Embryonic facial prominence (tissue), 1 donor: ENCODE data around the gene CFAP46.
"Not testable (repeated sequence)": the region's sequence is repeated elsewhere in the genome, so short reads cannot be mapped to it uniquely, and the experiment has no call there.

Source experiments
- DNase-seq: peaks from one replicate; pipeline ENCODE4 v3.0.0-alpha.2; 2016; ENCODE audit errors: extremely low spot score

Gene CFAP46

DNA sequence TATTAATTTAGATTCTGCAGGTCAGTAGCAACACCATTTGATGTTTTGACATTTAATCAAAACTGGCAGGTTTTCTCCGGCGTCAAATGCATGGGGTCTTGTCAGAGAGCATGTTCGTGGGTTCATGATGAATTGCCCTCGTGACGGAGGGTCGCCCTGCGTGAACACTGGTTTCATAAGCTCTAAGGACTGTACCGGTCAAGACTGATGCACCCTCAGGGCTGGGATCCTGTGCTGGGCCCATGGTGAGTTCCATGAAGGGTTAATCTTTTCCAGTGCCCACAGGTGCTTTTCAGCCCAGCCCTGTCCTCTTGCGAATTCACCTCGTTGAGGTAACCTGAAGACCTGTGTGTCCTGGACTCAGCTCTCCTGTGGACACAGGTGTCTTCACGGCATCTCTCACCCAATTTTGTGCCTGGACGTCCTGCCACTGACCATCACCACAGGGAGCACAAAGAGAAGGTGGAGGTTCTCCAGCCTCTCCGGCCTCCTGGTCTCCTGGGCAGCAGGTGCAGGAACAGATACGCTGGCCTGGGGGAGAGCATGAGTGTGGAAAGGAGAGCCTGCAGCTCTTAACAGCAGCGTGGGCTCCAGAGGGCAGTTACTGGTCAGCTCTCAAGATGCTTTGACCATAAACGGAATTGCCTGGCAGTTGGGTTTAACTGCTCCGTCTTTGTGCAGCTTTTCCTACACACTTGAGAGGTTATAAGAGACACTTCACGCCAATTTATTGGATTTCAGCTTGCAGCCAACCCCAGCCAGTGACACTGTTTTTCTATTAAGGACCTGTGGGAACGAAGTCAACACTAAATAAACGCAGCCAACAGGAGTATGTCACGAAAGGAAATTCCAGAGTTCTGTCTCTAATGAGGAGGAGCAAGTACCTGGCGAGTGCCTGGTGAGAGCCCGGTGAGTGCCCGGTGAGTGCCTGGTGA is 37.4 kb upstream of the CFAP46 start:
- DNase-seq, result no peak

DNA sequence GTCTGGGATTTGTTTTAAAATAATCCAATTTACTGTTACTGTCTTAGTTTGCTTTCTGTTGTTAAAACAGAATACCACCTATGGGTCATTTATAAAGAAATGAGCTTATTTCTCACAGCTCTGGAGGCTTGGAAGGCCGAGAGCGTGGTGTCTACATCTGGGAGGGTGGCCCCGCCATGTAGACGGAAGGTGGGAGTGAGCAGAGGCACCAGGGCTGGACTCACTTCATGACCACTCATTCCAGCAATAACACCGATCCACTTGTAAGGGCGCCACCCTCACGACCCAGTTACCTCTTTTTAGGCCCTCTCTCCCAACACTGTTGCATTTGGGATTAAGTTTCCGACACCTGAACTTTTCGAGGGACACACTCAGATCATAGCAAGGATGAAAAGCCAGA is 36.2 kb upstream of the CFAP46 start:
- no peak for DNase-seq

DNA sequence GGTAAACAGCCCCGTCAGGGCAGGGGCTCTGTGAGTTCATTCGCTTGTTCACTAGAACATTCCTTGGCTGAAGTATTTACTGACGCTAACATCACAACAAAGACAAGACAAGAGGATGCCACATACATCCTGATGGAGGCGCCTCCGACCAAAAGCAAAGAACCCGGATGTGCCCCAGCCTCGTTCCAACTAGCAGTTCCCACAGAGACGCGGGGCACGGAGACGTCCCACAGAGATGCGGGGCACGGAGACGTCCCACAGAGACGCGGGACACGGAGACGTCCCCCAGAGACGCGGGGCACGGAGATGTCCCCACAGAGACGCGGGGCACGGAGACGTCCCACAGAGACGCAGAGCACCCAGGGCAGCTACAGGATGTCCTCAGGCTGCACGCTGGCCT is 35.4 kb upstream of the CFAP46 start:
- DNase-seq, result no peak

DNA sequence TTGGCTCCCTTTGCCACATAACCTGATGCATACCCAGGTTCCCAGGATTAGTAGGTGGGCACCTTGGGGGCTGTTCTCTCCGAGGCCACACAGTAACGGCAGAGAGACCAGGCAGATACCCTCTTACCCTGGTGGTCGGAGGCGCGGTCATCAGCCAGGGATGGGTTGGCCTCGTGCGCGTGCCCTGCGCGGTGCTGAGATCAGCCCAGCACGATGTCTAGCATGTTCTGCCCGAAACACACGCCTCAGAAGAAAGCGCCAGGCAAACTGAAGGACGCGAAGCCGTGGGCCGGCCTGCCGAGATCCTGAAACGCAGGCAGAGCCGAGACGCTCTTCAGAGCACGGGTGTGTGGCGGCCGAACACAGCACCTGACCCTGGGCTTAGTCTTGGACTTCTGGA is 34.7 kb upstream of the CFAP46 start:
- no peak for DNase-seq

DNA sequence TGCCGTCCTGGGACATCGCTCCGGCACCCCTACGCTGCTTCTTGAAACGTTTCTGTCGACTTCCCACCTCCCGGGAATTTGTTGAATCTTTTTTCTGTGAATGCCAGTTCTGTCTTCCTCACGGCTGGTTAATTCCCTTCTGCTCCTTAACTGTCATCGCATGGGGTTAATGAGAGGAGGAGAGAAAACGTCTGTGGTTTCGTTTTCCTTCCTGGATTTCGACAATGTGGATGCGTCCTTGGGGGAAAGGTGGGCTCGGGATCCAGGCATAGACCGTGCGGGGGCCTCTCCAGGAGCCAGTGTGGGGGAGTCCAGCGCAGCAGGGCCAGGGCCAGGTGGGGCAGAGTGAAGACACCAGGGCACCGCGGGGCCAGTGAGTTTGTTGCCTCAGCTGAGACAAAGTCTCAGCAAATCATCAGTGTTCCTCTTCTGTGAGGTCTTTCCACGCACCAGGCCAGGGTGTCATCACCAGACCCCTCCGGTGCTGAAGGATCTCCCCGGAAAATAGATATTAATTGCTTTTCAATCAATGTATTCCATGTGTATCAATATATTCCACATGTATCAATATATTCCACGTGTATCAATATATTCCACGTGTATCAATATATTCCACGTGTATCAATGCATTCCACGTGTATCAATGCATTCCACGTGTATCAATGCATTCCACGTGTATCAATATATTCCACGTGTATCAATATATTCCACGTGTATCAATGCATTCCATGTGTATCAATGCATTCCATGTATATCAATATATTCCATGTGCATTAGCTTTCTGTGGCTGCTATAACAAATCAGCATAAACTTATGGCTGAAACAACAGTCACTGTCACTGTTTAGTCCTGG is 33.7 kb upstream of the CFAP46 start:
- no peak for DNase-seq

DNA sequence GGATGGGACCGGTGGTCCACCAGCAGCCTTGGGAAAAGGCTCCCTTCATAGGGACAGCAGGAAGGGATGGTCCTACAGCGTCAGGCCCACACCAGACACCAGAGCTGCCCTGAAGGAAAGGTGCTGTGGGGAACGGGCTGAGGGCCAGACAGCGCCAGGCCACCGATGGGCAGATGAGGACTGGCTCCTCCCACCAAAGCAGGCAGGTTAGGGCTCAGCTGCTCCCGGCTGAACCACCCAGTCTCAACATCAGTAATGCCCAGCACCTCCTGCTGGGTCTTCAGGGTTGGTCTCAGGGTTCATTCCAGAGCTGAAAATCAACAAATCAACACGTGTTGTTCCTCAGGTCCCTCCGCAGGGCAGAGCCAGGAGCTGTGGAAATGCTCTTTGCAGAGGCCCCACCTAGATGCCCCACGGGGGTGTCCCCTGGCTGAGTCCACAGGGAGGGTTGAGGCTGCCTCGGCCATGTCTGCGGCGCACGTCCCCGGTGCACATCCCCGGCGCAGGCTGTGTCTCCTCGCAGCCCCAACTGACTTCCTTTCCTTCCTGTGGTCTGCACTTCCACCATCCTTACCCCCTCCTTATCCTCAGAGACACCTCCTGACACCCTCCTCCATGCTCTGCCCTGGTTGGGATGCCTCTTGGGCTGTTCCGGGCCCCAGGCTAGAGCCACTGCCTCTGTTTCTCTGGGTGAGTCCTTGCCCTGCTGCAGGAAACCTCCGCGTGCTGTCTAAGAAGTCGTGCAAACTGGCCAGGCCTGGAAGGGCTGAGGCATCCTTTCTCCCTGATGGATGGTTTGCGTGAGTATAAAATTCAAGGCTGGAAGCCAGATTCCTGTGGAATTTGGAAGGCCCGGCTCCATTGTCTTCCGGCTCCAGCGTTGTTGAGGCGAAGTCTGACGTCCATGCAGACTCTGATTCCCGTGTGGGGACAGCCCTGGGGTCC is 32.8 kb upstream of the CFAP46 start:
- no peak for DNase-seq

DNA sequence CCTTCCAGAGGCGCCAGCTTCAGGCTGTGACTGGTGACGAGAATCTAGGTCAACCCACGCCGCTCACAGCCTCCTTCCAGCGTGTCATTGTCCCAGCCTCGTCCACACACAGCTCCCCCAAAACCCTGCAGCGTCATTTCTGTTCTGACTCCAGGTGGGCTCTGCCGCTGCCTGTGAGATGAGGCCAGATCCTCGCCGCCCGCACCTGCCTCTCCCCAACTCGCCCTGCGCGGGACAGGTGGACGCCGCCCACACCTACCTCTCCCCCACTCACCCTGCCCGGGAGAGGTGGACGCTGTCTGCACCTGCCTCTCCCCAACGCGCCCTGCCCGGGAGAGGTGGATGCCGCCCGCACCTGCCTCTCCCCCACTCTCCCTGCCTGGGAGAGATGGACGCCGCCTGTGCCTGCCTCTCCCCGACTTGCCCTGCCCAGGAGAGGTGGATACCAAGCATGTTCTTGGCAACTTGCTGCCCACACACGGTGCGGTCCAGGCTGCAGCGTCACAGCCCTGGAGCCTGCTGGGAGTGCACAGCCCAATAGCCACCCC is 32.0 kb upstream of the CFAP46 start:
- DNase-seq, result no peak

DNA sequence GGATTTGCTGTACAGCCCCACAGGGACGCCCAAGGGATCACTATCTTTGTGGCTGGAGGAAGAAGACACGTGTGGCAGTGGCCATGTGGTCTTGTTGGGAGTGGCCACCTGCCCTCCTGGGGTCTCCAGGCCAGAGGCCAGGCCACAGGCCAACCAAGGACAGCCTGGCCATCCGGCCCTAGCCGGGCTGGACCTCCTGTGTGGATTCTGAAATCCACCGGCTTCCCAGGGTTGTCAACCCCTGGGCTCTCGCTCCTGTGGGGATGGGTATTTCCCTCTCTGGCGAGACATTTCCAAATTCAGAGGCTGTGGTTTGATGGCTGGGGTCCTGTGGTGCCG is 31.5 kb upstream of the CFAP46 start:
- DNase-seq, result no peak

DNA sequence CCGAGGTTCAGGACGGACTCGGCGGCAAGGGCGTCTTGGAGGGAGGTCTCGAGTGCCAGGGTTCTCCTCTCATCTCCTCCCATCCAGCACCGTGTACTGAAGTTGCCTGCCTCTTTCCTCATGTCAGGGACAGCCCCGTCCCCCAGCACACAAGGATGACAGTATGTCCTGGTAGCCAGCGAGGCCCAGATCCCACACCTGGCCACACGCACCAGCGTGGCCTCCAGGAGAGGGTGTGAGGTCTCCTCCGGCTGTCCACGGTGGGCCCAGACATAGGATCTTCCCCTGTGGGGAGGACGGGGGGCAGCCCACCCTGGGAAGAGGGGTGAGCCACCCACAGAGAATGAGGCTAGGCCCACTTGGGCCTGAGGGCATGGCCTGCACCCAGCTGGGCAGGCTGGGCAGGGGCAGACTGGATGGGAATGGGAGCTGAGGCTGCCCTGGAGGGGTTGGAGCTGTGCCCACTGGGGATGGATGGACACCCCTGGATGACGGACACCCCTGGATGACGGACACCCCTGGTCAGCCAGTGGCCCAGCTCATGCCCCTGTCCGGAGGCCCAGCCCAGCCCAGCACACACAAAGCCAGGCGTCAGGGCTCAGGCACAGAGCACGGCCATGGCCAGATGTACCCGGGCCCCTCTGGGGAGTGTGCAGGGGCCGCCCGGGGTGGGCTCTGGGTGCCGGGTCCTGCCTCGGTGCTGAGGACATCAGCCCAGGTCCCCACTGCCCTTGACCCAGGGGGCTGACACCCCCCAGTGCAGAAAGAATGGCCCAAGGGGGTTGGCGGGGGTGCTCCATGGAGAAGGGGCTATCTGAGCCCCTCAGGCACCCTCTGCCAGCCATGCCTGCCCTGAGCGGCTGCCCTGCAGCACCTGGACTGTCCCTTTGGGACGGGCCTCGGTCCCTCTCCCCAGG is 30.9 kb upstream of the CFAP46 start:
- no peak for DNase-seq

DNA sequence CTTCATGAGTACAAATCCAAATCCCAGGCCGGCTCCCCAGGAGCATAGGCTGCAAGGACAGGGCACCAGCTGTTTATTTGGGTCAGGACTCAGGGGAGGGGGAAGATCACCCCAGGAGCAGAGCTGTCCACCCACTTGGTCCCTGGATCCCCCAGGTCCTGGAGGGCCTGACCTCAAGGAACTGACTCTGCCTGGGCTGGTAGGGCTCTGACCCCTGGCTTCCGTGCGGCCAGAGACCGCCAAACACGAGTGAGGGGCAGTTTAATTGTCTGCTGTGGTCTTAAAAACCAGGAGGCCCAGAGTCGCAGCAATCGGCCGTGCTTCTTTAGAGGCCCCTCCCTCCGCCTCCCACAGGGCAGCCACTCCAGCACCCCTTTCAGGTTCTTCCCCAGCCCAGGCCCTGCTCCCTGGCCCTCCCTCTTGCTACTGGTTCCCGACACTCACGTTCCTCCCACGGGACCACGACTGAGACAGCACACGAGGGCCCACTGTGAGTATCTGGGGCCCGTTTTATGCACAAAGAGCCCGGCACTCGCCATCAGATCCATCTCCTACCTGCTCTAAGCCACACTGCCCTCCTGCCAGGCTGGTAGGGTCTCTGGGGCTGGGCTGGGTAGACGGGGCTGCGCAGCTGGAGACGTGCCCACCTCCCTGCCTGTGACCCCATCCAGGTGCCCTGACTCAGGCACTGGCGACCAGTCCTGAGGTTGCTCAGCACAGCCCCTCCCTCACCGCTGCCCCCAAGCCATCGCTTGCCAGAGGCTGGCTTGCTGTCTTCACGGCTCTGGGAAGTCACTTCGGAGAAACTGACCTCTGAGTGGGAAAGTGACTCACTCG is 30.0 kb upstream of the CFAP46 start:
- no peak for DNase-seq

DNA sequence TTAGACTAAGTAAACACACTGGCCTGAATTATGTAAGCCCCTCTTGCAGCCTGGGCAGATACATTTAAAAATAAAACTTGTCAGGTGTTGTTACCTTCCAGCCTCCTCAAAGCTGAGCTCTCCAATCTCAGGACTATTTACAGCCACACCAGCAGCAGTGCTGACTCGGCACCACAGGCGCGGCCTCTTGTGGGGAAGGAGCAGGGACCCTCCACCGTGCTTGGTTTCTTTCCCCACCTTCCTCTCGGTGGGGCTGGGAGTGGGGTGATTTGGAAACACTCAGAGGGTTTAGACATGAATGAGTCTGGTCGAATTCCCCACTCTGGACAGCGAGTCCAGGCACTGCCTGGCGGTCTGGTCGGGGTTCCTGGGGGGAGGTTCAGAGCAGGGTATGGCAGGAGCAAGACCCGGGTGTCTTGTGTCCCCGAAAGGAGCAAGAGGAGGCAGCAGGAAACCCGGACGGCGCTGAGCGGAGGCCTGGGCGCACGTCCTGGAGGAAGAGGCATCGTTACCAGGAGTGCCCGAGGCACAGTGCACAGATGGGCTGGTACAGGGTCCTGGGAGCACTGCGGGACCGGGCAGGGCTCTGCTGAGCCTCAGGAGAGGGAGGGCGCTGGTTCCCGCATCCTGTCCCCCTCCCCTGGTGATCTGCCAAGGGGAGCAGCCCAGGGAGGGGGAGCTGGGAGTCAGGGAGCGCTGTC is 29.2 kb upstream of the CFAP46 start:
- no peak for DNase-seq

DNA sequence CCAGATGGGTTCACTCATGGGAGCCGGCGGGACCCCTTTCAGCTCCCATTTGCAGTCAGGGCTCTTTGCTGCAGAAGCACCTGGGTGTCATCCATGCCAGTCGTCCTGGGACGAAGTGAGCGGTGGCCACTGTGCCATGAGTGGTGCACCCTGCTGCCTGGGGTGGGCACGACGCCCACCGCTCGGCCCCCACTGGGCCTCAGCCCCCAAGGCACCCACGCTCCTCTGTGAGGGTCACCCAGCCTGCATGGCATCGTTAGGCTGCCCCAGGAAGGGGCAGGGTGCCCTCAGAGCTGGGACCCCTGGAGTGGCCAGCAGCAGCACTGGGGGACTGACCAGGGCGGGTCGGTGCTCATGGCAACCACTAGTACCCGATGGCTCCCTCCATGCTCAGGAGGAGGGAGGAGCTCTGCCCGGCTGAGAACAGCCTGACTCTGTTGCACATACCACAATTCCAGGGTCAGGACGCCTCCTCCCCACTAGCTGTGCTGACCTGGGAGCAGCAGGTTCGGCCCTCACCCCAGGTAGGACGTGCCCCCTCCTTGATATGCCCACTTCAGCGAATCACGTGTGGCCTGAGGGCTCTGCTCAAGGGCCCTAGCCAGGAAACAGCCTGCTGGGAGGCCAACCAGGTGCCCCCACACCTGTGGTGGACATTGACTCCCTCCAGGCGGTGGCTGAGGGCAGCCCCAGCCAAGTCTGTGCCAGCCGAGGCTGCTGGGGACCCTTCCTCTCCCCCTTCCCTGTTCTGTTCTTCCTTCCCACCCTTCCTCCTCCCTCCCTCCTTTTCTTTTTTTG is 28.5 kb upstream of the CFAP46 start:
- no peak for DNase-seq

DNA sequence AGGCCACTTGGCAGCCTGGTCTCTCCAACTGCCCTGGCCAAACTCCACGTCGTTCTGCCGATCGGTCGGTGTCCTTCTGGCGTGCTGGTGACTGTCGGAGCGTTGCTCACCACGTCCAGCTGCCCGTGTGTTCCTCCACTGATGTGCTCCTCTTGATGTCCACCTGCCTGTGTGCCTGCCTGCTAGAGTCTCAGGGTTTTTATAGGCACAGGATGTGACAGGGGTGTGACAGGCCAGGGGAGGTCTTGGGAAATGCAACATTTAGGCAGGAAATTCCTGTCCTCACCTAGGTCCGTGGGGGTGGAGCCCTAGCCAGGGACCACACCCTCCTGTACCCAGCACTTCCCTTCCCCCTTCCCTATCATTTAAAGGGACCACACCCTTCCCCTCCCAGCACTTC is 25.2 kb upstream of the CFAP46 start:
- DNase-seq, result no peak

DNA sequence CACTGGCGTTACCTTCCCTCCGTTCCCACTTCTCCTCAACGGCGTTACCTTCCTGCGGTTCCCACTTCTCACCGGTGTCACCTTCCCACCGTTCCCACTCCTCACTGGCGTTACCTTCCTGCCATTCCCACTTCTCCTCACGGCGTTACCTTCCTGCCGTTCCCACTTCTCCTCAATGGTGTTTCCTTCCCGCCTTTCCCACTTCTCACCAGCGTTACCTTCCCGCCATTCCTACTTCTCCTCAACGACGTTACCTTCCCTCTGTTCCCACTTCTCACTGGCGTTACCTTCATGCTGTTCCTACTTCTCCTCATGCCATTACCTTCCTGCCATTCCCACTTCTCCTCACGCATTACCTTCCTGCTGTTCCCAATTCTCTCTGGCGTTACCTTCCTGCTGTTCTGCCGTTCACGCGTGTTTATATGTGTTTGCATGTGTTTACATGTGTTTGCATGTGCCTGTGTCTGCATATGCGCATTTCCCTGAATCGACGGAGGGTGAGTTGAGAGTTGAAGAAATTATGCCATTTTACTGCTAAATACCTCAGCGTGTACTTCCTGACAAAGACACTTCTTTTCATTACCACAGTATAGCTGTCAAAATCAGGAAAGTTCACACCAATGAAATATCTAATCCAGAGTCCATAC is 23.2 kb upstream of the CFAP46 start:
- DNase-seq, result no peak

DNA sequence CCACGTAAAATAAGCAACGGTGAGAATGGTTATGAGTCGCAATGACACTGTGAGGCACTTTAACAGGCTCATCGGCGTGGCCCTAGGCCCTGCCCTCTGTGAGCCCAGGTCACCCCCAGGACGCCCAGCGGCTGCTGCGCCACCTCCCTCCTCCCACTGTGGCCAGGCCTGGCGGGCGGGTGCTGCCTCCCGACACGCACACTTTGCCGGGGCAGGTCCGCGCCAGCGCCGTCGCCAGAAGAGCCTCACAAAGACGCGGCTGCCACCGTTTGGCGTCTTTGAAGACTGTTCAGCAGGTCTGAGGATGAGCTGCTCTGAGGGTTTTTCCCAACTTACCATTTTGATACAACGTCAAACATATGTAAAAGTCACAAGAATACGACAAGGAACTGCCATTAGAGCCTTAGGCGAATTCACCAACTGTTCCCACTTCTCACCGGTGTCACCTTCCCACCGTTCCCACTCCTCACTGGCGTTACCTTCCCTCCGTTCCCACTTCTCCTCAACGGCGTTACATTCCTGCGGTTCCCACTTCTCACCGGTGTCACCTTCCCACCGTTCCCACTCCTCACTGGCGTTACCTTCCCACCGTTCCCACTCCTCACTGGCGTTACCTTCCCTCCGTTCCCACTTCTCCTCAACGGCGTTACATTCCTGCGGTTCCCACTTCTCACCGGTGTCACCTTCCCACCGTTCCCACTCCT is 22.5 kb upstream of the CFAP46 start:
- DNase-seq, result not testable (repeated sequence)

DNA sequence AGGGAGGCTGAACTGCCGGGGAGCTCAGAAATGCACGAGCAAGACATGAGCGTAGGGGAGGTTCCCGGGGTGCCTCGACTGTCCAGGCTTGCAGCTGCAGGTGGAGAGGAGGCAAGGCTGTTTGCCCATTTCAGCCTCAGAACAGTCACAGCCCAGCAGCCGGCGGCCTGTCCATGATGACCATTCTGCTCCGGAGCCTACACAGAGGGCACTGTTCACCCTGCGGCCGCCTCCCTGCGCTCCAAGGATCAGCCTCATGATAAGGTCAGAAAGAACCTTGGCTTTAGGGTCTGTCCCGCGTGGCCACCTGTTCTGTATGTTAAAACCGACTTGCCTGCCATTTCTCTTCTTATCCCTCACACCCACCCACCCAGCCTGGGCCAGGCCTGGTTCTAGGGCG is 21.9 kb upstream of the CFAP46 start:
- DNase-seq, result no peak

DNA sequence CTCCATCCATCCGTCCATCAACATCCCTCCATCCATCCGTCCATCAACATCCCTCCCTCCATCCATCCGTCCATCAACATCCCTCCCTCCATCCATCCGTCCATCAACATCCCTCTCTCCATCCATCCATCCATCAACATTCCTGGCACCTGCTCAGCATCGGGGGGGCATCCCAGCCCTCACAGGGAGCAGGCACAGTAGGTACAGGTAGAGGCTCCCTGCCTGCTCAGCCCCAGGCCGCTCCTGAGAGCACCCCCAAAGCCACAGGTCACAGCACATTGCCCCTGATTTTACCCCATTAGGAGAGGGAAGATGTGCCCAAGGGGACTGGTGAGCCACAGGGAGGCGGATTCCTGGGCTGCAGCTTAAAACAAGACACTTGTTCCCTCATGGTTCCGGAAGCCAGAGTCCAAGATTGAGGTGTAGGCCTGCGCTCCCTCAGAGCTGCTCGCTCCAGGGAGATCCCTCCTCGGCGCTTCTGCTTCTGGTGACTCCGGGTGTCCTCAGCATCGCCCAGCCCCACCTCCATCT is 21.1 kb upstream of the CFAP46 start:
- no peak for DNase-seq
